ENCODE measurements around the gene SMYD4. TPM values are rescaled to one million over a fixed set of nuclear protein-coding genes. Genes with fewer than 3 reads are reported as not detected.
"Not testable (repeated sequence)": the region's sequence is repeated elsewhere in the genome, so short reads cannot be mapped to it uniquely, and the experiment has no call there.

SMYD4 gene
- total RNA-seq, 1 donor from 2014 or later = 8.6 TPM

GRCh38 chr17:1843947-1844346 is 14.2 kb upstream of the SMYD4 start:
- ATAC-seq (ENCODE audit: poor library complexity) = peak; percentile 18
- intact Hi-C loops (cut with DNase I) = no loop called here
- DNase-seq = no peak

- no peak for DNase-seq
- ATAC-seq (ENCODE audit: poor library complexity) = no peak
- intact Hi-C loops (cut with DNase I) = no loop called here
Measured at GRCh38 chr17:1839516-1839915, 9.8 kb upstream of the SMYD4 start.

- DNase-seq = no peak
- no peak for ATAC-seq (ENCODE audit: poor library complexity)
- intact Hi-C loops (cut with DNase I) = no loop called here
Measured at GRCh38 chr17:1834380-1835149, 4.9 kb upstream of the SMYD4 start.

- intact Hi-C loops (cut with DNase I) = no loop called here
- no peak for ATAC-seq (ENCODE audit: poor library complexity)
- no peak for DNase-seq
Measured at GRCh38 chr17:1830288-1830687, 586 bp upstream of the SMYD4 start.

GRCh38 chr17:1829216-1829591 is 498 bp downstream of the SMYD4 start:
- DNase-seq = no peak
- intact Hi-C loops (cut with DNase I) = no loop called here
- ATAC-seq (ENCODE audit: poor library complexity) = peak; percentile 13

DNA sequence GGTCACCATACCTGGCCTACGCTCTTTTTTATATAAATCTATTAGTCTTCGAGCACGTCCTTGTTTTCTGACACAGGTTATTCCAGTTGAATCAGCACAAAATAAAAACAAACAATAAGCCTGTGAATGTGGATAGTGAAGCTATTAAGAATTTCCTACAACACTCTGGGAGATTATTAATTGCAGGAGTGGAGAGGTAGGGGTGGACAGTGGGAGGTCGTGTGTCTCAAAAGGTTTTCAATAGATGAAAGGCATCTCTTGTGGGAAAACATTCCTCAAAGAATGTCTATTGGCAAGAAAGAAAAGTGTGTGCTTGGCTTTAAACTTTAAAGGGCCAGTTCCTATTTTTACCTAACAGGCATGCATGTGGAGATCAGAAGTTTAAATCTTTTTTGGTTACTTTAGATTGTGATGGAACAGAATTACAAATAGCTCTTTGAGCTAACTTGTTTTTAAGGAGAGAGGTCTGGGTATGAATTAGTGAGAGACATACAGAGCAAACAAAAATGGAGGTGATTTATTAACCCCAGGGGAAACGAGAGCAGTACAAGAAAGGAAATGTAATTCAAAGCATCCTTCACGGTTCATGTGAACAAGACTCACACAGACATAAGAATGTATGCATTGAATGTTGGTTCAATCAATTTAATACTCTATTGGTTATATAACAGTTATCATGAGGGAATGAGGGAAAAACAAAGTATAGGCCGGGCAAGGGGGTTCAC is 9.0 kb downstream of the SMYD4 start:
- ATAC-seq (ENCODE audit: poor library complexity) = no peak
- no peak for DNase-seq
- intact Hi-C loops (cut with DNase I) = no loop called here

- intact Hi-C loops (cut with DNase I) = no loop called here
- no peak for DNase-seq
Measured at GRCh38 chr17:1813088-1813487, 16.6 kb downstream of the SMYD4 start.

GRCh38 chr17:1810450-1811103 is 19.1 kb downstream of the SMYD4 start:
- ATAC-seq (ENCODE audit: poor library complexity) = no peak
- no peak for DNase-seq
- intact Hi-C loops (cut with DNase I) = no loop called here

More at GRCh38 chr17:1813088-1813487, 16.6 kb downstream of the SMYD4 start:
- ATAC-seq (ENCODE audit: poor library complexity) = no peak

GRCh38 chr17:1809815-1810214 is 19.9 kb downstream of the SMYD4 start:
- DNase-seq; ATAC-seq (ENCODE audit: poor library complexity); intact Hi-C loops (cut with DNase I): not testable (repeated sequence)

DNA sequence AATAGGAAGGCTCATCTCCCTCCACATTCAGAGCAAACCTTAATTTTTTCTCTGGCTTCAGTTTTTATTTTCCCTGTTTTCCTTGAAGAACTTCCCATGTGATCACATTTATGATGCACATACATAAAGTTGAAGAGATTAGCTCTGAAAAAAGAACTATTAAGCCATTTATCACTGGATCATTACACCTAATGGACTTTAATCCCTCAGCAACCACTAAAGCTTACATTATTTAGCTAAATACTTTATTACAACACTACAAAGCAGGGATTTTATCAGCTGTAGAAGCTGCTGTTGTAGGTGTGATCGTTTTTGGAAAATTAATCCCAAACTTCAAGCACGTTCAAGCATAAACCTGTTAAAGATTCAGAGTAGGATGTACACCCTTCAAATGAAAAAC is 21.1 kb downstream of the SMYD4 start:
- DNase-seq = no peak
- intact Hi-C loops (cut with DNase I) = no loop called here
- ATAC-seq (ENCODE audit: poor library complexity) = no peak

DNA sequence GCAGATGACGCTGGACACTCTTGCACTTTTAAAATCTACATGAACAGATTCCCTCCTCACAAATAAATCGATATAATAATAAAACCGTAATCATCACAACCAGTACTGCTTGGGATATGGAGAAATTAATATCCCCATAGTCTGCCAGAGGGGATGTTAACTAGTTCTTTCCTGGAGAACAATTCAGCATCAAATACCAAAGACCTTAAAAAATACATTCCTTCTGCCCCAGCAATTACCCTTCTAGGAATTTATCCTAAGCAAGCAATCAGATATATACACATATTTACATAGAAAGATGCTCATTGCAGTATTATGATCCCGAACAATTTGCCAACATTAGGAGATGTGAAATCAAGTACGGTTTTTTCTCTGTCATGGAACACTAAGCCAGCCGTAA is 21.8 kb downstream of the SMYD4 start:
- ATAC-seq (ENCODE audit: poor library complexity) = no peak
- intact Hi-C loops (cut with DNase I) = no loop called here
- DNase-seq = no peak

- ATAC-seq (ENCODE audit: poor library complexity) (no peak), DNase-seq (no peak)
- intact Hi-C loops (cut with DNase I) = no loop called here
Measured at GRCh38 chr17:1803280-1803679, 26.4 kb downstream of the SMYD4 start.

DNA sequence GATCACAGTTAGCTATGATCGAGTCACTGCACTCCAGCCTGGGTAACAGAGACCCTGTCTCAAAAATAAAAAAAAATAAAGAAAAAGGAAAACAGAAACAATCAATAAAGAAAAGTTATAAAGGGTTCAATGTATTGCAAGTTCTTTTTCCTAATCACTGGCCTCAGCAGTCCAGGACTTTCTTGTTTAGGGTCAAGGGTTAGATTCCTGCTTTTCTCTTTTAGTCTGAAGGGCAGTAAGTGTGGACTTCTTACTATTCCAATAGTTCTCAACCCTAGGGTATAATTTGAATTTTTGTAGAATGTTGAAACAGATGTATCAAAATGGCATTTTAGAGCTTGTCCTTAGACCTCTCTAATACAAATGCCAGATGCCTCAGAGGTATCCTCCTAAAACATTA is 27.3 kb downstream of the SMYD4 start:
- ATAC-seq (ENCODE audit: poor library complexity) = no peak
- intact Hi-C loops (cut with DNase I) = no loop called here
- no peak for DNase-seq

- DNase-seq (no peak), ATAC-seq (ENCODE audit: poor library complexity) (no peak)
- intact Hi-C loops (cut with DNase I) = no loop called here
Measured at GRCh38 chr17:1800712-1801111, 29.0 kb downstream of the SMYD4 start.

DNA sequence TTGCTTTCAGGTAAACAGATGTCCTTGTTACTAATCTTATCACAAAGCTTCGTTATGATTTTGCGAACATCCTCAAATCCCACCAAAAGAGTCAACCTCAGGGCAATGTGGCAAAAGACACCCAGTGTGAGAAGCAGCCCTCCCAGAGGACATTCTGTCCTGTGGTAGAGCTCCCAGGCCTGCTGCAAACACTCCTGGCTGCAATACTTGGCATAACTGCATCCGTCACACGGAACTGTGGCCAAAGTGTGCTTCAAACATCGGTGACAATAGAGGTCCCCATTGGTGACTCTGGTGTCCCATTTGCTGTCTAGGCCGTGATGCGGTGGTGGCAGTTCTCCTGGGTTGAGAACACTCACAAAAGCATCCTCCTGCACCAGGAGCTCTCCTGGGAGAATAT is 29.5 kb downstream of the SMYD4 start:
- intact Hi-C loops (cut with DNase I) = no loop called here
- peak; percentile 68 for ATAC-seq (ENCODE audit: poor library complexity)
- peak; percentile 55 for DNase-seq

DNA sequence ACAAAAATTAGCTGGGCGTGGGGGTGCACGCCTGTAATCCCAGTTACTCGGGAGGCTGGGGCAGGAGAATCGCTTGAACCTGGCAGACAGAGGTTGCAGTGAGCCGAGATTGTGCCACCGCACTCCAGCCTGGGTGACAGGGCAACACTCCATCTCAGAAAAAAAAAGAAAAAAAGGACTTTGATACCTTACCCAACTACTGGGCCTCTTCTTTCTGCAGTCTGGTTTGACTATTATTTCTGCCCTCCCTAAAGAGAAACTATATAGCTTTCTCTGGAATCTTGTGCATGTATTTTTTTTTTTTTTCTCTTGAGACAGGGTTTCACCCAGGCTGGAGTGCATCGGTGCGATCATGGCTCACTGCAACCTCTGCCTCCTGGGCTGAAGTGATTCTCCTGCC is 31.9 kb downstream of the SMYD4 start:
- intact Hi-C loops (cut with DNase I); ATAC-seq (ENCODE audit: poor library complexity): not testable (repeated sequence)

DNA sequence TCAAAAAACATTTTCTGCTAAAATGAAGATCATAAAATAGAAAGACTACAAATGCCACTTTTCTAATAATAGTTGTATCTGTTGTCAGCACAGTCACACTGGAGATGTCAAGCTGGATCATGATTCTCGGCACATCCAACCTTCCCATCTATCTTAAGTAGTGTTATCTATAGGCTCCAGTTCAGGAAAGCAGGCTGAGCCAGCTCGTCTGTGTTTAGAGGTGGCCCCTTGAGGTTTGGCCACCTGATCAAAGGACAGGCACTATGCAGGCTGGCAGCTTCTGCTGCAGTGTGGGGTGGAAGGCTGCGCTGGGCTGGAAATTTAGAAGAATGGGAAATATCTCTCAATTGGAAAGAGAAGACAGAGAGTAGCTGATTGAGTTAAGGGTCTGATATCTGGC is 32.4 kb downstream of the SMYD4 start:
- ATAC-seq (ENCODE audit: poor library complexity) (peak; percentile 88), DNase-seq (no peak)
- intact Hi-C loops (cut with DNase I) = no loop called here

More for the DNA sequence above, 31.9 kb downstream of the SMYD4 start:
- DNase-seq = not testable (repeated sequence)

GRCh38 chr17:1796800-1797199 is 32.9 kb downstream of the SMYD4 start:
- ATAC-seq (ENCODE audit: poor library complexity) (peak; percentile 86), DNase-seq (no peak)
- intact Hi-C loops (cut with DNase I) = no loop called here

DNA sequence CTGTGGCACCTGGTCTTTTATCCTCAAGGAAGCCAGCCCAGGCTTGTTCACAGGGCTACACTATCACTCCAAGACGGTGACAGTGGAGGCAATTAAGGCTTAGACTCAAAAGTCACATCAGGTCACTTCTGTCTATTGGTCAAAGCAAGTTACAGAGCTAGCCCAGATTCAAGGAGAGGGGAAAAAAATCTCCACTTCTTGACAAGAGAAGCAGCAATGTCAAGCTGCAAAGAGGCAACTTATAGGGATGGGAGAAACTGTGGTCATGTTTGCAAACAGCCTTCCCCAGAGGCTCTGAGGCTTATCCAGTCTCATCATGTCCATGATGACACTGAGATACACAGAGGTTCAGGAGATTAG is 36.3 kb downstream of the SMYD4 start:
- DNase-seq (no peak), ATAC-seq (ENCODE audit: poor library complexity) (no peak)
- intact Hi-C loops (cut with DNase I) = no loop called here

Data from Right ventricle myocardium superior (tissue), 1 donor.